Fibroblast of skin of back (primary cell): ENCODE measurements around the gene GOLIM4.

ENCODE experiments used
- DNase-seq: peaks from one replicate; pipeline ENCODE4 v3.0.0-alpha.2; 2013

The GOLIM4 gene

DNA sequence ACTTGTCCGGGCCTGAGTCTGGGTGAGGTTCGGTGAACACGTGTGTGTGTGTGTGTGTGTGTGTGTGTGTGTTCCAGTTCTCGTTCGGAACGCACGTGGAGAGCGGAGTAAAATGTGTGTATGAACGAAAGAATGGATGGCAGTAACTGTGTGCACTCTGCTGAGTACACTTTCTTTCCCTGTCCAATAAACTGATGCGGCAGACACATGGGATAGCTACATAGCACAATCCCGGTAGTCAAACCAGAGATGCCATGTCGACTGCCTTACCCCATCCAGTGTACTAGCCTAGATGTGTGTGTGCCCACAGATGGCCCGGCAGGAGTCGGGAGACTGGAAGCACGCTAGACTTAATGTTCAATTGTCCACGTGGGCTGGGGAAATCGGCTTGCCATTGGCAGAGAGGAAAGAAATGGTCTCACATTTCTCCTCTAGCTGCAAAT, 507 bp upstream of the GOLIM4 start:
- peak; percentile 90 for DNase-seq

DNA sequence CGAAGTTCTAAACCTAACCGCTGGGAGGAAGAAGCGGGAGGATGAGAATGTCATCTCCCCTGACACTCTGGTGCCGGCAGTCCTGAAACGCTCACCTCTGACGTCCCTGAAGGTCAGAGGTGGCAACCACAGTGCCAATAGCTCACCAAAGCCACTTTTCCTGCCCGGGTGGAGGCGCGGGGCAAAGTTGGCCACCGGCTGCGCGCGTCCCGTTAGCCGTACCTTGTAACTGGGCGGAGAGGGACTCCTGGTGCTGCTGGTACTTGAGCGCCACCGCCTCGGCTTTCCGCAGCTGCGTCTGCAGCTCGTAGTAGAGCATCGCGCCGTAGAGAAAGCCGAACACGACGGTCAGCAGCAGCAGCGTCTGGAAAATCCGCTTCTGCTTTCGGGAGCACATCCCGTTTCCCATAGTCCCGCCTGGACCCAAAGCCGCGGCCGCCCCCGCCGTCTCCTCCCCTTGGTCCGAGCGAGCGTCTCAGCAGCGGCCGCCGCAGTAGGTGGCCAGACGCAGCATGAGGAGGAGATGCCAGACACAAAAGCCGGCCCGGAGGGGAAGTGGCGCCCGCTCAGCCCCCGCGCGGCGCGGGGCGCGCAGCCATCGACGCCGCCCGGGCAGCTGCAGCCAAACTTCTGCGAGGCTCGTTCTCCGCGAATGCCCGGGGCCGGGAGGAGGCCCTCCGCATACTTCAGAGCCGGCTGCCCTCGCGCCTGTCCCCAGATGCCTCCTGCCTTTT, 680 bp downstream of the GOLIM4 start:
- peak; percentile 81 for DNase-seq

- no peak for DNase-seq
Measured at GRCh38 chr3:168094580-168094876, 1.2 kb downstream of the GOLIM4 start.

DNA sequence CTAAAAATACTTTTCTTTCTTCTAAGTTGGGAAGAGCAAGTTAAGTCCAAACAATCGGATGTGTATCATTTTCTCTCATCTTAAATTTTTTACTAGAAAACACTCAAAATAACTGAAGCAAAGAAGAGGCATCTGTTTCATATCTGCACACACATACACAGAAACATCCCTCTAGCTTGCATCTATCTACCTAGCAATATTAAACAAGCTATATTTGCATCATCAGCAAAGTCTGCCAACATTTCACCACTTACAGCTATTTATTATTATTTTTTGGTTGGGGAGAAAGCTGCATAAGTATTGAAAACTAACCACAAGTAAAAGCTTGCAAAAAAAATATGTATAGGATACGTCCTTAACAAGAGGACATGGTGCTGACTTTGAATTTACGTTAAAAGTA, 1.9 kb downstream of the GOLIM4 start:
- DNase-seq: no peak

DNA sequence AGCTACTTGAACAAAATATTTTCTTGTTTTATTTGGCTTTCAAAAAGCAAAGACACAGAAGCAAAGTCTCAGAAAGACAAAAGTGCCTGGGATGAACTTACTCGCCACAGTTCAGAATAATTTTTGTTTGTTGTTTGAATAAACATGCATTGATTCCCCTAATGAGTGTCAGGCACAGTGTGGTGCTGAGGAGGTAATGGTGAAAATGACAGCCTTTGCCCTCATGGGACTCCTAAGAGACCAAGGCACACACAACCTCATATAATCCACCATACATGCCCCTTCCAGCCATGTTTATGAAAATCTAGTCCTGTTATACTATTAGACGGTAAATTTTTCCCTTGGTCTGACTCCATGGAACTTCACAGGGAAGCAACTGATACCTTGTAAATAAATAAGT, 2.5 kb downstream of the GOLIM4 start:
- no peak for DNase-seq

GRCh38 chr3:168091941-168092340, 3.8 kb downstream of the GOLIM4 start:
- DNase-seq: no peak

- no peak for DNase-seq
Measured at GRCh38 chr3:168091302-168091858, 4.3 kb downstream of the GOLIM4 start.

- DNase-seq: peak; percentile 40
Measured at GRCh38 chr3:168090306-168091085, 5.2 kb downstream of the GOLIM4 start.

DNA sequence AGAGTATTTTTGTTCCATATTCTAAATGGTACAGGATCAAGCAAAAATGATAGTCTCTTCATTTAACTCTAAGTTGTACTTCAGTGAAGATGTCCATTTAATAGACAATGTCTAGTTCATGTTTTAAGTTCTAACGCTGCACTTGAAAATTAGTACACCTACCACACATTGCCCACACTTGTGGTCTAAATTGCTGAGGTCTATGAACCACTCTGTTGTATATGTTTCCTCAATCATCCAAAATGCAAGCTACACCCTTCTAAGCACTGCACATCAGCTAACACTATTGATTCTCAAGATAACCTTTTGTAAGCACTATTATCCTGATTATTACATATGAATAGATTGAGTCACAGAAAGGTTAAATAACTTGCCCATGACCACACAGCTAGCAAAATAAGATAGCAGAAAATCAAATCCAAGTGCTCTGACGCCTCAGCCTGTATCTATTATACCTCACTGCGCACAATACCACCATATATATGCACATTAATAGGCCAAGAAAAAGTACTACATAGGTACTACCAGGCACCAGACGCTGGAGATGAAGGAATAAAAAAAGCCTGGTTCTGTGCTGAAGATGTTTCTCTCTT, 6.4 kb downstream of the GOLIM4 start:
- no peak for DNase-seq

DNA sequence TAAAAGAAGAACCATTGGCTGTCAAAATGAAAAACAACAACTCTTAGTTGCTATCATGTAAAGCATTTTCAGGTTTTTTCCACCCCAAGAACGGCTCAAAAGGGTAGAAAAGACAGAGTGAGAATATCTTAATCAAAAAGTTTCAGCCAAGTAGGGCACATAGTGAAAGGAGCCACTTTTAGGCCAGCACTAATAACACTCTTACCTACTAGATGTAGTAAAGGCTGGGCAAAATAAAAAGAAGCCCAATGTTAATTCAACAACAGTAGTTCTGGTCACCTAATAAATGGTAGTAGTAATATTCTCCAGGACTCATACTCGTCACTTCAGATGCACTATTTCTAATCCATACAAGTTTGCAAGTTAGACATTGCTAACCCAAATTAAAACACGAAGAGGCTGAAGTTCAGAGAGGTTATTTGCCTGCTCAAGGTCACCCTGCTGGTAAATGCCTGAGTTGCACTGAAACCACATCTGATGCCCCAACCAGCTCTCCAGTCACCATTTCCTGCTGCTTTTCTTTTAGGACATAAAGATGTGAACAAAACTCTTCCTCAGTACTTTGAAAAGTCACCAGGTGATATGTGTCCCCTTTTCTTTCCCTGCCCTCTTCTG, 7.5 kb downstream of the GOLIM4 start:
- peak; percentile 20 for DNase-seq

- DNase-seq: no peak
Measured at GRCh38 chr3:168087539-168087938, 8.2 kb downstream of the GOLIM4 start.

- no peak for DNase-seq
Measured at GRCh38 chr3:168086541-168087260, 9.0 kb downstream of the GOLIM4 start.

DNA sequence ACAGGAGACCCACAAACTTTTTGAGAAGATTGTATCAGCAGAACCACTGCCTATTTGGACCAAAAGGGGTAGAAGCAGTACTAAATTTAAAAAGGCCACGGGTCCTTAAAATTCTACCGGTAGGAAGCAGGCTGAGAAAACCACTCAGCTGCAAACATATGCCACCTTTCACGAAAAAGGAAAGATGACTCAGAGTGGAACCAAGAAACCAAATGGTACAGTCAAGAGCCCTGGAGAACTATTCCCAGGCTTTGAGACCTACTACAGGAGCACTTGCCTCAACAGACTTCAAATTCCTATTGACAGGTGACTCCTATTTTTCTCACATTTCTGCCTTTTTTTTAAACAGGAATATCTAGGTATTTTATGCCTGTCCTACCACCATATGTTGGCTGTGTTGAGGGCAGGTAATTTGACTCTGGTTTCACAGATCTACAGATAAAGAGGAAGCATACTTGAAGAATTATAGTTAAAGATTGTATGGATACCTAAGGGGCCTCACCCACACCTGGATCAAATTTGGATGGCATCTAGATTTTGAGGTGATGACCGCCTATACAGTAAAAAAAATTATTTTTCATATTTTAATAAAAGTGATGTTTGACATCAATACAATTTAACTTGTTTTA, 10.1 kb downstream of the GOLIM4 start:
- no peak for DNase-seq

- DNase-seq: no peak
Measured at GRCh38 chr3:168083906-168084305, 11.8 kb downstream of the GOLIM4 start.

DNA sequence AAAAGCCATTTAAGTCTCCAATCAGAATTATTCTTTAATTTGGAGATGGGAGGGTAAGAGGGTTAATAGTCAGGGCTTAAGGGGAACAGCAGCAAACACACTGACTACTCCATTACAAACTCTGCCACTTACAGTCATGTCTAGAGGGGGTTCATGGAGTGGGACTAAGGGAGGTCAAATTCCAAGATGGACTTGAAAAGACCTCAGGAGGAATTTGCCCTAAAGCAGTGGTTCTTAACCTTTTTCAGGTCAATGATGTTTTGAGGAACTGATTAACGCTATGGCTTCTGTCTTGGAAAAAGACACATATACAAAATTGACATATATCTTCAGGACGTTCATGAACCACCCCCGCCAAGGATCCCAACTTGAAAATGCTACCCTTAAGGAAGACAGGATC, 13.9 kb downstream of the GOLIM4 start:
- no peak for DNase-seq

GRCh38 chr3:168081171-168081771, 14.5 kb downstream of the GOLIM4 start:
- DNase-seq: peak; percentile 56

DNA sequence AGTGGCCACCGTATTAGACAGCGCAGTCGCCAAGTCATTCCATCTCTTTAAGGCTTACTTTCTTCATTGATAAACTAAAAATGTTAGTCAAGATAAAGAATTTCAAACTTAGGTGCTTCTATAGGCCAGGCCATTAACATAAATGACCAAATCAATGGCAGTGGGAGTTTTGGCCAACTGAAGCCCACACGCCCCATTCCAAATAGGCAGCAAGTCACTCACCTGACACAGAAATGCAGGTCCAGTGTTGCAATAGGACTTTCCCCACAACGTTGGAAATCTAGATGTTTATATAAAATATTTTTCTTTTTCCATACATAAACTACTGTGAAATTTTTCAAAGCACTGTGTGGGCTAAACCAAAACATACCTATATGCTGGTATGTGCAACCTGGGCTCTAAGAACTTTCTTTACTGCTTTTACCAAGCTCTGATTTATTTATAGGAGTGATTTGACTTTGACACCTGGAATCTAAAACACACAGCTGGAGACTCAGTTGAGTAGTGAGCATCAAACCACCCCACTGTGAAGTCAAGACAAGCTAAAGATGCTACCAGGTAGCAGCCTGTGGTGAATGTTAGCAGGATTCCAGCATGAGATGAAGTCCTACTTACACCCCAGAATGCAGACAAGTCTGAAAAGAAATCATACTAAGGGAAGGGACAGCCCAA, 15.1 kb downstream of the GOLIM4 start:
- no peak for DNase-seq

DNA sequence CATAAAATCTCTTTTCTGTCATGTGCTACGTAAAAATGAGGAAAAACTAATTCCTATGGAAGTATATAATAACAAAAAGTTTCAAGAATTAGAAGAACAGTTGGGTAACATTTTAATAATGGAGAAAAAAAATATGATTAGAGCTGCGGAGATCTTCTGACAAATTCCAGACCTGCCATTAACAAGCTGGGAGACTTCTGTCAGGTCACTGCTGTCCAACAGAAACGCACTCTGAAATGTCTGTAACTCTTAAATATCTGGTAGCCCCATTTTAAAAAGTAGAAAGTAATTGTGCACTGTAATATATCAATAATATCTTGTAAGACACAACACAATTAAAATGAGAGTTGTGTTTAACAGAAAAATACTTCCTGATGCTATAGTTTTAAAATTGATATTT, 15.7 kb downstream of the GOLIM4 start:
- DNase-seq: no peak

DNA sequence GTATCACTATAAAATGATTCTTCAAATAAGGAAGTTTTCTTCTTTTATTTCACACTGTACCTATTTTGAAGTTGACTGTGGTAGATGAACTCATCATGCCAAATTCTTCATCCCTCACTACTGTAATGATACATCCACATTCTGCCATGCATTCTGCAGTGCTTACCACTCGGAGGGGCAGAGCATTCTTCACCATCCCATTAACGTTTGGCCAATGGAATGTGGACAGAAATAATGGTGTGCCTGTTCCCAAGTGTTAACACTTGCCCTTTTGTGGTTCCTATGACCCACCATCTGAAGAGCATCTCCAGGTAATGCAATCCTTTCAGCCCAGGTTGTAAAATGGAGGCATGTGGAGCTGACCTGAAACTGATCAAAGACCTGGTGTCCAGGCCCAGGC, 18.6 kb downstream of the GOLIM4 start:
- DNase-seq: peak; percentile 46

DNA sequence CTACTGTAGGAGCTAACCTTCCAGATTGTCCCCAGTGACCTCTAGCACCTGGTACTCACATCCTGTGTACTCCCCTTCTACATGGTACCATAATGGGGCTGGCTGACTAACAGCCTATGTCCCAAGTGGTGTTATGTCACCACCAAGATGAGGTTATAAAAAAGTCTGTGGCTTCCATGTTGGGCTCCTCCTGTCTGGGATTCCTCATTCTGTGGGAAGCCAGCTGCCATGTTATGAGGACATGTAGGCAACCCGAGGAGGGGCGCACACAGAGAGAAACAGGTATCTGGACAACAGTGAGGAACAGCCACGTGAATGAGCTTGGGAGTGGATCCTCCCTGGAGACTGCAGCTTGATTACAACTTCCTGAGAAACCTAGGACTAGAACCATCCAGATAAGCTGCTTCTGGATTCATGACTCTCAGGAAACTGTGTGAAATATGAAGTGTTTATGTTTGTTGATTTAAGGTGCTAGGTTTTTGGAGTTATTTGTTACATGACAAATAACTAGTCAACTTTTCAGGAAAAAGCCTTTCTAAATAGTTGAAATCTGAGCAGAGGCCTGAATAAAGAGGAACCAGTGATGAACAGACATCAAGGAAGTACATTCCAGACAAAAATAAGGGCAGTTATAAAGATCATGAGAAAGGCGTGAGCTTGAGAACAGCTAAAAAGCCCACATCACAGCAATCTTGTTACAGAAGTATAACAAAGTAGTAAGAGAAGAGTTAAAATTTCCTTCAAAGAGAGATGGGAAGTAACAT, 21.7 kb downstream of the GOLIM4 start:
- peak; percentile 28 for DNase-seq
